Measurements from ENCODE around the gene GALNS. TPM values are rescaled to one million over a fixed set of nuclear protein-coding genes. Genes with fewer than 3 reads are reported as not detected.

GALNS gene
- polyA plus RNA-seq, 1 donor from 2014 or later = 19.4 TPM

DNA sequence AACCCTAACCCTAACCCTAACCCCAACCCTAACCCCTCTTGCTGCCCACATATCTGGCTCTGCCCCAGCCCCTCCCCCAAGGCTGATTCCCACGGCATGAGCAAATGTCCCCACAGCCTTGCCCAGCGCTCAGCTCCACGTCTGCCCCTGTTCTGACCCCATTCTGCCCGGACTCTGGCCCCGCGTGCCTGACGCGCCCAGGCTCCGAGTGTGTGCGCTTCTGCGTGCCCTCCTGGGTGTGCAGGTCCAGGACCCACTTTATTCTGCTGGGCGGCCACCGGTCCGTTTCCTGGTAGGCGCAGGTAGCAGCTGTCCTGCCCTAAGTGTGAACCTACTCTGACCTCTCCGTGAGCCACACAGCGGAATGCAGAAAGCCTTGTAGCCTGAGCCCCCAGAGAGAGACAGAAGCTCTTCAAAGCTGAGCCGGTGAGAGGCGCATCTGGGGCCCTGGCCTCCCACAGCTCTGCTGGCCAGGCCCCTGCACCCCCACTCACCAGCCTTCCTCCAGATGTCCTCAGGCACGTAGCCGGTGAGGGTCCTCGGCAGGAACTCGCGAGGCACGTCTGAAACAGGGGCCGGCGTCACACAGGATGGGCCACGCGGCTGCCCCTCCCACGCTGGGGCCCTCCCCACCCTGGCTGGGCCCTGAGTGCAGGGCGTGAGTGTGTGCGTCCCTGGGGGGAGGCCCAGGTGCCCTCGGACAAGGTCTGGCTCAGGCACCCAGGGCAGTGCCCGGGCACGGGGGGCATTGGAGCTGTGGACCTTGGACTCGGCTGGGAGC, 23.7 kb upstream of the GALNS start:
- Histone ChIP-seq H3K27ac (ENCODE audit: low read length) (no peak overlapping the region), H4K20me1 (ENCODE audit: insufficient read depth) (no peaks in the 10 kb centered on the region), H3K4me2 (ENCODE audit: low read length) (no peak overlapping the region), H3K79me2 (replicated peaks; ENCODE audit: insufficient read depth, low read length) (no peaks in the 10 kb centered on the region), H3K9me2 (ENCODE audit: insufficient read depth, low read length) (no peaks in the 10 kb centered on the region), H3K9ac (ENCODE audit: low read length) (no peak overlapping the region), H3K4me3 (ENCODE audit: low read length) (no peak overlapping the region), H2AFZ (ENCODE audit: low read depth, low read length) (no peak overlapping the region), H3K9me3 (ENCODE audit: low read length) (no peaks in the 10 kb centered on the region), H3K27me3 (ENCODE audit: insufficient read depth, low read depth, low read length) (no peaks in the 10 kb centered on the region), H3F3A (ENCODE audit: insufficient read depth, low read length, poor library complexity, severe bottlenecking) (no peaks in the 10 kb centered on the region), H3K36me3 (ENCODE audit: insufficient read depth, low read length) (no peaks in the 10 kb centered on the region)
- TF ChIP-seq, protein P1, sequence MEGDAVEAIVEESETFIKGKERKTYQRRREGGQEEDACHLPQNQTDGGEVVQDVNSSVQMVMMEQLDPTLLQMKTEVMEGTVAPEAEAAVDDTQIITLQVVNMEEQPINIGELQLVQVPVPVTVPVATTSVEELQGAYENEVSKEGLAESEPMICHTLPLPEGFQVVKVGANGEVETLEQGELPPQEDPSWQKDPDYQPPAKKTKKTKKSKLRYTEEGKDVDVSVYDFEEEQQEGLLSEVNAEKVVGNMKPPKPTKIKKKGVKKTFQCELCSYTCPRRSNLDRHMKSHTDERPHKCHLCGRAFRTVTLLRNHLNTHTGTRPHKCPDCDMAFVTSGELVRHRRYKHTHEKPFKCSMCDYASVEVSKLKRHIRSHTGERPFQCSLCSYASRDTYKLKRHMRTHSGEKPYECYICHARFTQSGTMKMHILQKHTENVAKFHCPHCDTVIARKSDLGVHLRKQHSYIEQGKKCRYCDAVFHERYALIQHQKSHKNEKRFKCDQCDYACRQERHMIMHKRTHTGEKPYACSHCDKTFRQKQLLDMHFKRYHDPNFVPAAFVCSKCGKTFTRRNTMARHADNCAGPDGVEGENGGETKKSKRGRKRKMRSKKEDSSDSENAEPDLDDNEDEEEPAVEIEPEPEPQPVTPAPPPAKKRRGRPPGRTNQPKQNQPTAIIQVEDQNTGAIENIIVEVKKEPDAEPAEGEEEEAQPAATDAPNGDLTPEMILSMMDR (IDR thresholded peaks at IDR 0.05; ENCODE audit: poor library complexity, severe bottlenecking) = no peak
- TF ChIP-seq, protein P2, sequence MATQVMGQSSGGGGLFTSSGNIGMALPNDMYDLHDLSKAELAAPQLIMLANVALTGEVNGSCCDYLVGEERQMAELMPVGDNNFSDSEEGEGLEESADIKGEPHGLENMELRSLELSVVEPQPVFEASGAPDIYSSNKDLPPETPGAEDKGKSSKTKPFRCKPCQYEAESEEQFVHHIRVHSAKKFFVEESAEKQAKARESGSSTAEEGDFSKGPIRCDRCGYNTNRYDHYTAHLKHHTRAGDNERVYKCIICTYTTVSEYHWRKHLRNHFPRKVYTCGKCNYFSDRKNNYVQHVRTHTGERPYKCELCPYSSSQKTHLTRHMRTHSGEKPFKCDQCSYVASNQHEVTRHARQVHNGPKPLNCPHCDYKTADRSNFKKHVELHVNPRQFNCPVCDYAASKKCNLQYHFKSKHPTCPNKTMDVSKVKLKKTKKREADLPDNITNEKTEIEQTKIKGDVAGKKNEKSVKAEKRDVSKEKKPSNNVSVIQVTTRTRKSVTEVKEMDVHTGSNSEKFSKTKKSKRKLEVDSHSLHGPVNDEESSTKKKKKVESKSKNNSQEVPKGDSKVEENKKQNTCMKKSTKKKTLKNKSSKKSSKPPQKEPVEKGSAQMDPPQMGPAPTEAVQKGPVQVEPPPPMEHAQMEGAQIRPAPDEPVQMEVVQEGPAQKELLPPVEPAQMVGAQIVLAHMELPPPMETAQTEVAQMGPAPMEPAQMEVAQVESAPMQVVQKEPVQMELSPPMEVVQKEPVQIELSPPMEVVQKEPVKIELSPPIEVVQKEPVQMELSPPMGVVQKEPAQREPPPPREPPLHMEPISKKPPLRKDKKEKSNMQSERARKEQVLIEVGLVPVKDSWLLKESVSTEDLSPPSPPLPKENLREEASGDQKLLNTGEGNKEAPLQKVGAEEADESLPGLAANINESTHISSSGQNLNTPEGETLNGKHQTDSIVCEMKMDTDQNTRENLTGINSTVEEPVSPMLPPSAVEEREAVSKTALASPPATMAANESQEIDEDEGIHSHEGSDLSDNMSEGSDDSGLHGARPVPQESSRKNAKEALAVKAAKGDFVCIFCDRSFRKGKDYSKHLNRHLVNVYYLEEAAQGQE (IDR thresholded peaks at IDR 0.05; ENCODE audit: borderline replicate concordance) = no peak
- TF ChIP-seq POLR2AphosphoS5 (IDR thresholded peaks at IDR 0.05) (no peak), EP300 (conservative IDR thresholded peaks at IDR 0.05; ENCODE audit: poor library complexity, severe bottlenecking) (no peak), EZH2 (IDR thresholded peaks at IDR 0.05; ENCODE audit: borderline replicate concordance, insufficient read depth, low read length, poor library complexity, severe bottlenecking) (no peak), MXI1 (conservative IDR thresholded peaks at IDR 0.05; ENCODE audit: poor library complexity, severe bottlenecking) (no peak), TAF1 (IDR thresholded peaks at IDR 0.05; ENCODE audit: low read depth) (no peak), RAD21 (conservative IDR thresholded peaks at IDR 0.05) (no peak), SMC3 (conservative IDR thresholded peaks at IDR 0.05; ENCODE audit: poor library complexity) (no peak)

DNA sequence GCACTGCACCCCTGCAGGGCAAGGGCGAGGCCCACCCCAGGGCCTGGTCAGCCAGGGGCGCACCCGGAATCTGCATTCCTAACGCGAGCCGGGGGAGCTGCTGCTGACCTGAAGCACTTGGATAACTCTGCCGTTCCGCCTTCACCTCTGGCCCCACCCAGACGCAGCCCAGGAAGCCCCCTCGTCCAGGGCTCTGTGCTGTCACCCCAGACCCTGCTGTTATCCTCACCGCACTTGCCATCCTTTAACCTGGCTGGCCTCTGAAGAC, 23.0 kb upstream of the GALNS start:
- no peaks in the 10 kb centered on the region for H4K20me1 ChIP-seq (ENCODE audit: insufficient read depth)
- no peaks in the 10 kb centered on the region for H3K36me3 ChIP-seq (ENCODE audit: insufficient read depth, low read length)
- no peak overlapping the region for H3K27ac ChIP-seq (ENCODE audit: low read length)
- no peaks in the 10 kb centered on the region for H3K79me2 ChIP-seq (replicated peaks; ENCODE audit: insufficient read depth, low read length)
- no peaks in the 10 kb centered on the region for H3F3A ChIP-seq (ENCODE audit: insufficient read depth, low read length, poor library complexity, severe bottlenecking)
- H3K9me3 ChIP-seq (ENCODE audit: low read length) = no peaks in the 10 kb centered on the region
- no peaks in the 10 kb centered on the region for H3K27me3 ChIP-seq (ENCODE audit: insufficient read depth, low read depth, low read length)
- no peak overlapping the region for H2AFZ ChIP-seq (ENCODE audit: low read depth, low read length)
- no peak overlapping the region for H3K9ac ChIP-seq (ENCODE audit: low read length)
- TF ChIP-seq SMC3 (conservative IDR thresholded peaks at IDR 0.05; ENCODE audit: poor library complexity) = no peak
- no peak for TF ChIP-seq EZH2 (IDR thresholded peaks at IDR 0.05; ENCODE audit: borderline replicate concordance, insufficient read depth, low read length, poor library complexity, severe bottlenecking)
- TF ChIP-seq TAF1 (IDR thresholded peaks at IDR 0.05; ENCODE audit: low read depth) = no peak
- no peak for TF ChIP-seq MXI1 (conservative IDR thresholded peaks at IDR 0.05; ENCODE audit: poor library complexity, severe bottlenecking)
- TF ChIP-seq EP300 (conservative IDR thresholded peaks at IDR 0.05; ENCODE audit: poor library complexity, severe bottlenecking) = no peak
- TF ChIP-seq POLR2AphosphoS5 (IDR thresholded peaks at IDR 0.05) = no peak
- TF ChIP-seq RAD21 (conservative IDR thresholded peaks at IDR 0.05) = no peak
- TF ChIP-seq, protein P1 (IDR thresholded peaks at IDR 0.05; ENCODE audit: poor library complexity, severe bottlenecking) = no peak
- TF ChIP-seq, protein P2 (IDR thresholded peaks at IDR 0.05; ENCODE audit: borderline replicate concordance) = no peak
- H3K4me3 ChIP-seq (ENCODE audit: low read length) = no peak overlapping the region
- H3K4me2 ChIP-seq (ENCODE audit: low read length) = no peak overlapping the region
- H3K9me2 ChIP-seq (ENCODE audit: insufficient read depth, low read length) = no peaks in the 10 kb centered on the region
